Left forelimb (tissue), 1 donor: ENCODE data around the gene PIGR.

Experiments used
- DNase-seq: peaks from one replicate; pipeline ENCODE4 v3.0.0-alpha.2; 2018; ENCODE audit warnings: low spot score

The PIGR gene, protein sequence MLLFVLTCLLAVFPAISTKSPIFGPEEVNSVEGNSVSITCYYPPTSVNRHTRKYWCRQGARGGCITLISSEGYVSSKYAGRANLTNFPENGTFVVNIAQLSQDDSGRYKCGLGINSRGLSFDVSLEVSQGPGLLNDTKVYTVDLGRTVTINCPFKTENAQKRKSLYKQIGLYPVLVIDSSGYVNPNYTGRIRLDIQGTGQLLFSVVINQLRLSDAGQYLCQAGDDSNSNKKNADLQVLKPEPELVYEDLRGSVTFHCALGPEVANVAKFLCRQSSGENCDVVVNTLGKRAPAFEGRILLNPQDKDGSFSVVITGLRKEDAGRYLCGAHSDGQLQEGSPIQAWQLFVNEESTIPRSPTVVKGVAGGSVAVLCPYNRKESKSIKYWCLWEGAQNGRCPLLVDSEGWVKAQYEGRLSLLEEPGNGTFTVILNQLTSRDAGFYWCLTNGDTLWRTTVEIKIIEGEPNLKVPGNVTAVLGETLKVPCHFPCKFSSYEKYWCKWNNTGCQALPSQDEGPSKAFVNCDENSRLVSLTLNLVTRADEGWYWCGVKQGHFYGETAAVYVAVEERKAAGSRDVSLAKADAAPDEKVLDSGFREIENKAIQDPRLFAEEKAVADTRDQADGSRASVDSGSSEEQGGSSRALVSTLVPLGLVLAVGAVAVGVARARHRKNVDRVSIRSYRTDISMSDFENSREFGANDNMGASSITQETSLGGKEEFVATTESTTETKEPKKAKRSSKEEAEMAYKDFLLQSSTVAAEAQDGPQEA

DNA sequence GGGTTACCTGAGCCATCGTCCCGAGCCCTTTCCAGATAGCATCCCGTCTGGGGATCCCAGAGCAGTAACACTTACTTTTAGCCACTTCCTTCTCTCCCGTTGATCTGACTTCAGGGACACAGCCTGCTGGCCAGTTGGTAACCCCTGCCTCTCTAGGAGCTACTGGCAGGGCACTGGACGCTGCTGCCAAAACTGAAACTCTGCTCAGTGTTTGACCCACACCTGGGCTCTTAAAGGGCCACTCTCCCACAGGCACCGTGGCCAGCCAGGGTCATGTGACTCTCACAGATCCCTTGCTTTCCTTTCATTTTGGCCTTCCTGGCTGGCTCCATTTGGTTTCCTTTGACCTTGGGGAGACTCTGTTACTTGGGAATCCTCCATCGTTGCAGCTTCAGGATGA is at the start of gene PIGR:
Gene PIGR, minus strand, starts transcription at position 206 of the 400 bp plus-strand sequence. CDS start 5,935 bp downstream, outside the sequence.
- no peak for DNase-seq

DNA sequence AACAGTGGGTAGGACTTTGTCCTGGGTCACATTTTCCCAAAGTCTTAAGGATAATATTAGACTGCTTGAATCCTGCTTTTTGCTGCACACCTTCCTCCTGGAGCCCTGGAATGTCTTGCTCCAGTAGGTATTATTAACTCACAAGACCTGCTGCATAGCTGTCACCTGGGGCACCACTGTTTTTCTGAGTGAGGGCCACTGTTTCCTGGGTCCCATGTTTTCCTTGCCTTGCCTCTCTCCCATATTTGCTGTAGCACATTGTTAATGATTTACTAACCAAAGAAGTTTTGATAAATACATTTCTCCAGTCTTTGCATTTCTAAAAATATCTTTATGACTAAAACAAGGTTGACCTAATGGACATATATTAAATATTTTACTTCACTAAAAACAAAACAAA is 46.5 kb upstream of the PIGR start:
- DNase-seq, result no peak

- DNase-seq, result no peak
Observed at GRCh38 chr1:206987873-206988272, 41.6 kb upstream of the PIGR start.

DNA sequence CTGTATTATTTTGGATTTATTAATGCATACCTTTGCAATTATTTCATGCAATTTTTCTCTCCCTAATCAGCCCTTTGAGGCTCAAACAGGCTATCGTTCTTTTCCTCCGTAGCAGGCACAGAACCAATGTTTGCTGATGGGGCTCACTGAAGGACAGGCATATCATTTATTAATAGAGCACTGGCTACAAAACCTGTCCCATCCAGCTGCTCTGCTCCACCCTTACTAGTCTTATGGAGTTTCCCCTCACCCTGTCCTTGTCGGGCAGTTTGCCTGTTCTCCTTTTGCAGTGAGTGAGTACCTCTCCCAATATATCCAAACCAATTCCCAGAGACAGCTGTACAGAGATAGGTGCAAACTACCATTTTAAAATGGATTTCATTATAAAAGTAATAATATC is 40.6 kb upstream of the PIGR start:
- DNase-seq, result no peak

DNA sequence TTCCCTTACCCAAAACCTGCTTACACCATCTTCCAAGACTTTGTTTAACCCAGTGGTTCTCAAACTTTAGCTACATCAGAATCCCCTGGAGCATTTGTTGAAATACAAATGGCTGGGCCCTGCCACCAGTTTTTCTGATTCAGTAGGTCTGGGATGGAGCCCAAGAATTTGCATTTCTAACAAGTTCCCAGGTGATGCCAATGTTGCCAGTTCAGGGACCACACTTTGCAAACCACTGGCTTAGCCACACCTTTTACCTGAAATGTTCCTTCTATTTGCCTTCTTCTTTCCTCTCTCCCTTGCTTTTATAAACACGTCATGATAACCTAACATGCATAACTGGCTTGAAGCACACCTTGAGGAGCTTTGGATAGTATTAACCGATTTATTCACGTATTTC is 40.1 kb upstream of the PIGR start:
- DNase-seq, result no peak

- DNase-seq, result no peak
Observed at GRCh38 chr1:206985162-206985749, 39.0 kb upstream of the PIGR start.

GRCh38 chr1:206982216-206982615 is 36.0 kb upstream of the PIGR start:
- DNase-seq, result no peak

- no peak for DNase-seq
Observed at GRCh38 chr1:206979379-206980043, 33.2 kb upstream of the PIGR start.

DNA sequence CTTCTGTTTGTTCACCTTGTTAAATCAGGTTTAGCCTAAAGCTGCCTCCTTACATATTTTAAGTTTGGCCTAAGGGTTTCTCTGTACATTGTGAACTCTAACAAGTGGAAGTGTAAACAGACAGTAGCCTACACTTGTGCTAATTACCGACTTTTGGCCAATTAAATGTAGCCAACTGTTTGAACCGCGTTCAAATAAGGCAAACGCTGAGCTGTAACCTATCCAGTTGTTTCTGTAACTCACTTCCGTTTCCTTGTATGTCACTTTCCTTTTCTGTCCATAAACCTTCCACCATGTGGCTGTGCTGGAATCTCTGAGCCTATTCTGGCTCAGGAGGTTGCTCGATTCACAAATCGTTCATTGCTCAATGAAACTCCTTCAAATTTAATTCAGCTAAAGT is 32.0 kb upstream of the PIGR start:
- no peak for DNase-seq

DNA sequence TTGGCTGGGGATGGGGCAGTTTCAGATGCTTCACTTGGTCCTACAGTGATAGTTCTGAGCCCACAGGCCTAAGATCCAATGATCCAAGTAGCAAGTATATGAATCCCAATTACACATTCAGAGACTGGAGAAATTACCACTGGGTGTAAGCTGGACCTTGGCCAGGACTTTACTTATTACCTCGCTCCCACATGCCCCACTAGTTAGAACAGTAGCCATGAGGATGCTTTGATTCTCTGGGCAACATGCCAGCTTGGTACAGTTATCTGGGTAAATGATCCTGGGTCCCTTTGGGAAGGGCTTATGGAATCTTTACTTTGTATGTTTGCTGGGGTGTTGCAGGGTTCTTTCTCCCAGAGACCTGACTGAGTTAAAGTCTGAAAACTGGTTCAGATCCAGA is 29.0 kb upstream of the PIGR start:
- no peak for DNase-seq

DNA sequence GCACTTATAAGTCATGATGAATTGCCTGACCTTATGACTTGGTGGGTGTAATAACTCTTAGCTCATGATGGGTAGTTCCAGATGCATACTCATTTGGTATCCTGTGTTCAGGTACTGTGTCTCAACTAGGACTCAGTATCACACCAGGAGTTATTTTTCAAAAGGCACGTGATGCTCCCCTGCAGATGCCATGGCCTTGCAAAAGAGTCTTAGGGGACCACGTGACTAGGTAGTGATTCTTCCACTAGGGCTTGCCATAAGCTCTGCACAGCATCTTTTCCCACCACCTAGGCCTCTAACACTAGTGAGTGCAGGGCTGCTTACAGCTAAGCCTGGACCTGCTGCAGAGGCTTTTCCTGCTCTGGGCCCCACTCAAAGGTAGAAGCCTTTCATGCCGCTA is 27.9 kb upstream of the PIGR start:
- DNase-seq, result no peak

DNA sequence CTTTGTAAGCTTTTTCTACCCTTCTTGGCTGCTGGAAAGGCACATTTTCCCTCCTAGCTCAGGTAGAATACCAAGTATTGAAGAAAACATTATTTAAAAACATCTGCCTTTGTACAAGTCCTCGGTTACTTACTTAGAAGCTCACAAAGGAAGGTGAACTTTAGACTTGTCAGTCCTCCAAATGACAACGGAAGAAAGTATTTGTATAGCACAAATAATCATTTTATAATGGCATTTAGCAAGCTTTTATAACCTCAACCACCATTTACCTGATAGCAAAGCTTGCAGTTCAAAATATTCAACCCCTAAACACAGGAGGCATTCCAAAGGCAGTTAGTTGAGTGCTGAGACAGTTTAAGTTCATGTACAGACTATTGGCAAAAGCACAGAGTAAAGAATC is 26.5 kb upstream of the PIGR start:
- DNase-seq, result no peak

GRCh38 chr1:206971029-206971655 is 24.9 kb upstream of the PIGR start:
- no peak for DNase-seq

GRCh38 chr1:206970446-206970845 is 24.2 kb upstream of the PIGR start, which contains the start of gene FCAMR:
Gene FCAMR (minus strand): TSS chr1:206970460. CDS start chr1:206970125, 335 bp downstream.
- DNase-seq, result no peak

DNA sequence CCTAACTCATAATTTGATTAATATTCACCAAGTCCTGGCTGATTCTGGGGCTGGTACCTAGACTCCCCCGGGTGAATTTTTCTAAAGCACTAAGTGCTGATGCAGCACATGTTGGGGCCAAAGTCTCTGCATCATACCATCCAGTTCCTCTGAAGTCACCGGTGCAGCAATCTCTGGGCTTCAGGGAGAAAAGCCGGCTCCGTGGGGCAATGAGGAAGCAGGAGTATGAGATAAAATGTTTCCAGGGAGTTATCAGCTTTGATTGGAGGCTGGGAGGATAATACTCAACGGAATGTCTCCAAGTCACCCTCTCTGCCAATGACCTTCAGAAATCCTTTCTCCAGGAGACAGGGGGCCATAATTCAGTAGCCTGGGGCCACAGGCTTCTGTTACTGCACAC is 22.8 kb upstream of the PIGR start:
- DNase-seq, result no peak

DNA sequence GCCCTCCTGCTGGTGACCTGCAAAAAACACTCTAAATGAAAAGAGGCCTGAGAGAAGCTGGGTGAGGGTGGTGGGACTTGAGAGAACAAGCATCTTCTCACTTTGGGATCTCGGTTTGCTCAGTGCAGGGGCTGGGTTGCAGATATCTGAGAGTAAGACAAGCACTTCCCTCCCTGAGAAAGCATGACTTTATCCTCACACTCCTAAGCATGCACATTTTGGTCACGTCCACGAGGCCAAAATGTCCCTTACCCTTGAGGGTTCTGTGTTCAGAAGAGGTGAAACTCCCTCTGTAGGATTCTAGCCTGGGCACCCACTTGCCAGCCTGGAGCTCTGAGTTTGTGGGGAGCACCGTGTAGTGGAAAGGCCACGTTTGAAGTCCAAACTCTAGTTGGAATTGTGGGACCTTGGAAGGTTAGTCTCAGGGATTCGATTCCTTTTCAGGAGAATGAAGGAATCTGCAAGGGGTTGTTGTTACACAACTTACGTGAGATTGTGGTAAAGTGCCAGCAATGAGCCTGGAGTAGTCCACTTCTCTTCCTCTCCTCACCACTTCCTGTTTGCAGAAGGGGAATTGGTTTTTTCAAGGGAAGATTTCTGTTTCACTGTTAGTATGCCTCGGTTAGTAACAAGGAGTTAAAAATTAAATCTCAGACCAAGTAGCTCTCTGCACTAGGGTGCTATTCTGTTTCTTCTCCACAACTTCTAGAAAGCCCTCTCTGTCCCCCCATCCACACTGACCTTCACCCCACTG is 21.0 kb upstream of the PIGR start:
- no peak for DNase-seq

DNA sequence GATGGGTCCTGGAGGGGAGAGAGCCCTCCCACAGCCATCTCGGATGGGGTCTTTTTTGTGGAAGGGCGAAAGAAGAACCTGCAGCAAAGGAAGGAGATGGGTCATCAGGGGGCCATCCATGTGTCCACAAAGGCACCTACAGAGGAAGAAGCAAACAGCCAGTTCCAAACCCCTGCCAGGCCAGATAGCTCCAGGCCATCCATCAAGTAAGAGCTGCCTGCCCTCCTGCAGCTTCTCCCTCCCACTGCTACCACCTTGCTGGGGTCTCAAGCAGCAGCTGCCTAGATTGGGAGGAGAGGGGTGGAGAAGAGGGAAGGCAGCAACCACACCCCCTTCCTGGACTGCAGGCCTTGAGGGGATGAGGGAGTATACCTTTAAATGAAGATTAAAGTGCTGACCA is 19.5 kb upstream of the PIGR start:
- DNase-seq, result no peak

GRCh38 chr1:206963740-206964139 is 17.5 kb upstream of the PIGR start:
- DNase-seq, result no peak

DNA sequence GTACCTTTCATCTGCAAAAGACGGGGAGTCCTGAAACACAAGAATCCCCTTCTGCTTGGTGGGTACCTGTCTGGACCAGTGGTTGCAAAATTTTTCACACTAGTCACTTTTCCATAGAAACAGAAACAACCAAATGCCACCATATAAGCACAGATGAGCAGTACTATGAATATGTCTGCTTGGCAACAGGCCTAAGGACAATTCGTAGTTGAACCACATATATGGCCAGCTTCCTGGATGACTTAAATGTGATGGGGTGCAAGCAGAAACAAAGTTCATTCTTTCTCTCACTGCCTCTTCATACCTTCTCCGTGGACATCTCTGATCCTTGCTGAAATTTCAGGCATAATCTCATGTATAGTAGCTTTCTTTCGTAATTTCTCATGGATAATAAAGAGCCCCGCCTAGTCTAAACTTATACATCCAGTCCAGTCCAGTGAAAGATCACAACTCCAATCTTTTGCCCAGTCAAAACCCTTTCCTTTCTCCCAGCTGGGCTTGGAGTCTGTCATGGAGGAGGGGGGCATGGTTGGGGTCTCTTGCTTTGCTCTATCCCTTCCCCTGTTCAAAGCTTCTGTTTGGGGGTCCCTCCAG is 16.9 kb upstream of the PIGR start:
- DNase-seq, result no peak

DNA sequence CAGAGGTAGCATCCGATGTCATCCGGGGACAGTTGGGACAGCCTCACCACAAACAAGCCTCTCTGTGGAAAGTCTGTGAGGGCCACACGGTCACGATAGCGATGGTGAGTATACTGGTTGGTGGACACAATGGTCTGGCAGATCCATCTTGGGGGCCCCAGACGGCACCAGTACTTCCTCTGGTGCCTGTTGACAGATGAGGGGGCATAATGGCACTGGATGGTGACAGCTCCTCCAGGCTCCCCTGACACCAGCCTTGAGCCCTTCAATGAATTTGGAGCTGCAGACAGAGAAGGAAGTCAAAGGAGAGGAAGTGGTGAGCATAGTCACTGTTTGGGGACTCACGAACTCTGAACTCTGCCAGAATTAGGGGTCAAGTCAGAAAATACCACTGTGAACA is 16.0 kb upstream of the PIGR start:
- DNase-seq, result no peak

DNA sequence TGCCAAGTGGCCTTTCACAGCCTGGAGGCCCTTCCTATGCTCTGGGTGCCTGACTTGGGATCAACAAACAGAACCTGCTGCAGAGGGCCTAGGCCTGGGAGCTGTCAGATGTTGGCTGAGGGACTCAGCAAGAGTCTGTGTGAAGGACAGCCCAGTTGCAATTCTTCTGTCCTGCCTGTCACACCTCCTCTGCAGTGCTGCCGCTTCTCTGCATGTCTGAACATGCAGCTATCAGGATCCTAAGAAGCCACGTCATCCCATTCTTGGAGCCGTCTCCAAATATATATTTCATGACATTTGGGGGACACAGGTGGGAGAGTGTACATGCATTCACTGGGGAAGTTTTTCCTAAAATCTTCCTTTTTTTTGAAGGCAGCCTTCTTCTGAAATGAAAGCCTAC is 15.4 kb upstream of the PIGR start:
- DNase-seq, result no peak
